Trophoblast cell (in vitro differentiated cells and primary cell): Measurements from ENCODE around the gene CDH6.

ENCODE experiments used
- DNase-seq, 2 donors: peaks; one replicate each; pipeline ENCODE4 v3.0.0-alpha.2; 2016
- H2AFZ ChIP-seq: 2 replicates; pipeline ENCODE4 v1.6.1; 2013; ENCODE audit warnings: low read length, moderate library complexity, mild to moderate bottlenecking; ENCODE audit not compliant: insufficient read depth, poor library complexity
- H2AK5ac ChIP-seq: 2 replicates; pipeline ENCODE4 v1.6.1; 2013; ENCODE audit warnings: mild to moderate bottlenecking, low read length
- H2BK120ac ChIP-seq: 2 replicates; pipeline ENCODE4 v1.6.1; 2013; ENCODE audit warnings: low read length, mild to moderate bottlenecking, moderate library complexity; ENCODE audit not compliant: insufficient read depth, poor library complexity
- H2BK12ac ChIP-seq: 2 replicates; pipeline ENCODE4 v1.6.1; 2013; ENCODE audit warnings: mild to moderate bottlenecking, low read length, moderate library complexity
- H2BK5ac ChIP-seq: 2 replicates; pipeline ENCODE4 v1.6.1; 2013; ENCODE audit warnings: low read length, low read depth, moderate library complexity, mild to moderate bottlenecking; ENCODE audit not compliant: poor library complexity
- H3K14ac ChIP-seq: 2 replicates; pipeline ENCODE4 v1.6.1; 2013; ENCODE audit warnings: mild to moderate bottlenecking, low read length
- H3K18ac ChIP-seq: 2 replicates; pipeline ENCODE4 v1.6.1; 2013; ENCODE audit warnings: mild to moderate bottlenecking, low read length
- H3K23ac ChIP-seq: 2 replicates; pipeline ENCODE4 v1.6.1; 2013; ENCODE audit warnings: low read length
- H3K27ac ChIP-seq: 2 replicates; pipeline ENCODE4 v1.5.1; 2013; ENCODE audit warnings: low read depth, mild to moderate bottlenecking, inconsistent platforms, low read length, moderate library complexity
- H3K27me3 ChIP-seq: 2 replicates; pipeline ENCODE4 v1.6.1; 2013; ENCODE audit warnings: inconsistent platforms, mild to moderate bottlenecking, low read length, moderate library complexity; ENCODE audit not compliant: insufficient read depth
- H3K36me3 ChIP-seq, 2 experiments: 1 replicate in 1 of 2; 2 replicates in 1 of 2; pipeline ENCODE4 v1.6.1; 2013; ENCODE audit warnings: low read length in 2 of 2, mild to moderate bottlenecking in 2 of 2, moderate library complexity in 1 of 2; ENCODE audit not compliant: insufficient read depth in 2 of 2, control insufficient read depth in 1 of 2
- H3K4ac ChIP-seq: 2 replicates; pipeline ENCODE4 v1.6.1; 2013; ENCODE audit warnings: low read depth, mild to moderate bottlenecking, low read length, moderate library complexity
- H3K4me1 ChIP-seq, 2 experiments: 1 replicate in 1 of 2; 2 replicates in 1 of 2; pipeline ENCODE4 v1.6.1; 2013; ENCODE audit warnings: low read length in 2 of 2, mild to moderate bottlenecking in 2 of 2, moderate library complexity in 1 of 2; ENCODE audit not compliant: insufficient read depth in 2 of 2, control insufficient read depth in 1 of 2
- H3K4me2 ChIP-seq: 2 replicates; pipeline ENCODE4 v1.6.1; 2013; ENCODE audit warnings: inconsistent platforms, mild to moderate bottlenecking, low read length, moderate library complexity
- H3K4me3 ChIP-seq: 2 replicates; pipeline ENCODE4 v1.5.1; 2013; ENCODE audit warnings: mild to moderate bottlenecking, low read depth, low read length, inconsistent platforms
- H3K79me1 ChIP-seq: one replicate; pipeline ENCODE4 v1.6.1; 2013; ENCODE audit warnings: low read length
- H3K79me2 ChIP-seq: 2 replicates; pipeline ENCODE4 v1.6.1; 2013; ENCODE audit warnings: low read length, mild to moderate bottlenecking; ENCODE audit not compliant: control insufficient read depth, insufficient read depth, poor library complexity
- H3K9ac ChIP-seq: 2 replicates; pipeline ENCODE4 v1.6.1; 2013; ENCODE audit warnings: mild to moderate bottlenecking, low read length
- H3K9me3 ChIP-seq: 2 replicates; pipeline ENCODE4 v1.6.1; 2013; ENCODE audit warnings: low read depth, mild to moderate bottlenecking, control low read depth, inconsistent platforms, low read length; ENCODE audit not compliant: insufficient read depth
- H4K12ac ChIP-seq: 2 replicates; pipeline ENCODE4 v1.6.1; 2013; ENCODE audit warnings: low read depth, mild to moderate bottlenecking, low read length, moderate library complexity
- H4K8ac ChIP-seq: 2 replicates; pipeline ENCODE4 v1.6.1; 2013; ENCODE audit warnings: low read depth, mild to moderate bottlenecking, low read length, moderate library complexity
- H4K91ac ChIP-seq: one replicate; pipeline ENCODE4 v1.6.1; 2013; ENCODE audit warnings: low read depth, mild to moderate bottlenecking, low read length, moderate library complexity
- WGBS: extraction: QIAGEN DNeasy Blood & Tissue Kit; methylation state at CpG from one replicate; pipeline ENCODE4 v1.1.7; 2013; ENCODE audit warnings: missing lambda C conversion rate; ENCODE audit not compliant: insufficient read length, insufficient coverage; ENCODE audit errors: extremely low coverage; 5-methylcytosine and 5-hydroxymethylcytosine counted together

The CDH6 gene

DNA sequence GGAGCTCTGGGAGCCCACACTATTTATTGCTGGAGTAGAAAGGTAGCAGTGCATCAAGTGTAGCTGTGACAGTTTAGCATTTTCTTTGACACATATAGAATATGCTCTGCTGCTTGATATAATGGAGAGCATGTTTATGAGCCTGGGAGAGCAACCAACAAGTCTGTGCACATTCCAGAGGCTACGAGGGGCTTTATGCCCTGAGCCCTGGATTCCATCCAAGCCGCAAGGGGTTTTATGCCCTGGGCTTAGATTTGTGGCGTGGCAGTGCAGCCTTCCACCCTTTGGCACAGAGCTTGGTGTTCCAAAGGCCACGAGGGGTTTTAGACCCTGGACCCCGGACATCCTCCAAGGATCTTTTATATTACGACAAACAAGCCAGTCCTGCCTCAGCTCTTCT, 14.6 kb downstream of the CDH6 start:
- H3K4ac ChIP-seq: no peak overlapping the region
- H4K91ac ChIP-seq: no peak overlapping the region
- H3K4me1 ChIP-seq: no peaks in the 10 kb centered on the region
- no peaks in the 10 kb centered on the region for H3K27me3 ChIP-seq
- no peak overlapping the region for H2BK12ac ChIP-seq
- no peaks in the 10 kb centered on the region for H3K36me3 ChIP-seq
- no peak overlapping the region for H3K18ac ChIP-seq
- no peak overlapping the region for H3K14ac ChIP-seq
- no peak overlapping the region for H4K12ac ChIP-seq
- no peak for DNase-seq
- H3K23ac ChIP-seq: no peak overlapping the region
- H3K4me2 ChIP-seq: no peak overlapping the region
- H3K9me3 ChIP-seq: no peaks in the 10 kb centered on the region
- no peak overlapping the region for H2BK5ac ChIP-seq
- no peak overlapping the region for H3K27ac ChIP-seq
- H2AK5ac ChIP-seq: no peak overlapping the region
- no peaks in the 10 kb centered on the region for H3K79me1 ChIP-seq
- no peak overlapping the region for H3K9ac ChIP-seq
- WGBS: no CpG with 5 or more reads among the region's 6 CpGs
- H3K79me2 ChIP-seq: no peaks in the 10 kb centered on the region
- H2BK120ac ChIP-seq: no peak overlapping the region
- H4K8ac ChIP-seq: no peak overlapping the region
- no peak overlapping the region for H3K4me3 ChIP-seq
- no peak overlapping the region for H2AFZ ChIP-seq

DNA sequence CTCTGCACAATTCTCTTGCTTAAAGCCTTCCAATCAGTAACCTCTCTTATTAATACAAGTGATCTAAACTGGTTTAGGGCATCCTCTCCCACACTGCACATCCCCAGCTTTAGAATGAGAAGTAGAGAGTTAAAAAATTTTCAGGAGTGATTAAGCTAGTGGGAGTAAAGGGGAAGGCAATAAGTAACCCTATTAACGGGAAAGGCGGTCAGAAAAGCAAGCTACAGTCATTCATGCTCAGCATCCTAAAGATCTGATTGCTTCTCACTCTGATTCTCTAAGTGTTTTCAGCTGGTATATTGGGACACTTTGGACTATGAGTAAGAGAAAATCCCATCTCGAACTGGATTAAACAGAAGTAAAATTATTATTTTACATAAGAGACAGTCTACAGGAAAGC, 15.8 kb downstream of the CDH6 start:
- no peak overlapping the region for H4K8ac ChIP-seq
- no peak overlapping the region for H2AFZ ChIP-seq
- no peak overlapping the region for H3K4ac ChIP-seq
- H2AK5ac ChIP-seq: no peak overlapping the region
- H3K9ac ChIP-seq: no peak overlapping the region
- H3K23ac ChIP-seq: no peak overlapping the region
- H3K36me3 ChIP-seq: no peaks in the 10 kb centered on the region
- no peaks in the 10 kb centered on the region for H3K4me1 ChIP-seq
- H4K91ac ChIP-seq: no peak overlapping the region
- H3K79me1 ChIP-seq: no peaks in the 10 kb centered on the region
- no peak overlapping the region for H3K14ac ChIP-seq
- no CpG with 5 or more reads among the region's 3 CpGs for WGBS
- H2BK12ac ChIP-seq: no peak overlapping the region
- H3K79me2 ChIP-seq: no peaks in the 10 kb centered on the region
- H3K27ac ChIP-seq: no peak overlapping the region
- no peak overlapping the region for H4K12ac ChIP-seq
- no peak overlapping the region for H3K18ac ChIP-seq
- no peak overlapping the region for H2BK120ac ChIP-seq
- DNase-seq: no peak
- no peaks in the 10 kb centered on the region for H3K9me3 ChIP-seq
- no peak overlapping the region for H2BK5ac ChIP-seq
- H3K4me2 ChIP-seq: no peak overlapping the region
- no peaks in the 10 kb centered on the region for H3K27me3 ChIP-seq
- no peak overlapping the region for H3K4me3 ChIP-seq

DNA sequence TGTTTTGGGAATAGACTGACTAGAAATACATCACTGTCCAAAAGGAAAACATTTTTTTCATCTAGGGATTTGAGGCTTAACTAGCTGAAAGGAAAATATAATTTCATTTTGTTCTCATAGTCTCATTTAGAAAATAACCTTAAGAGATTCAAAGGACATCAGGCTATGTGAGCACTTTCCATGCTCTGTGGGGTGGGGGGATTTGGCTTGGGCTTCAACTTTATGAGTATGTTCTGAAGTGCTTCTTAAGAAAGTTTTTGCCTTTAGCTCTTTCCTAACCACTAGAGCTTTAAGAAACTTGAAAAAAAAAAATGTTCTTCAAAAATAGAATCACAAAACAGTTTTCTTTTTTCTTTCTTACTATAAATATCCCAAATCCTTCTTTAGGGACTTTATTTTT, 17.6 kb downstream of the CDH6 start:
- no peak overlapping the region for H2AFZ ChIP-seq
- H3K4me2 ChIP-seq: no peak overlapping the region
- no peak overlapping the region for H4K12ac ChIP-seq
- H3K14ac ChIP-seq: no peak overlapping the region
- no peaks in the 10 kb centered on the region for H3K36me3 ChIP-seq
- no peak overlapping the region for H3K18ac ChIP-seq
- H3K79me1 ChIP-seq: no peaks in the 10 kb centered on the region
- H3K23ac ChIP-seq: no peak overlapping the region
- H3K9me3 ChIP-seq: no peaks in the 10 kb centered on the region
- no peak for DNase-seq
- no peak overlapping the region for H4K91ac ChIP-seq
- no peak overlapping the region for H3K4me3 ChIP-seq
- H3K4me1 ChIP-seq: no peaks in the 10 kb centered on the region
- H2AK5ac ChIP-seq: no peak overlapping the region
- H3K79me2 ChIP-seq: no peaks in the 10 kb centered on the region
- H3K27ac ChIP-seq: no peak overlapping the region
- no peak overlapping the region for H2BK120ac ChIP-seq
- no peaks in the 10 kb centered on the region for H3K27me3 ChIP-seq
- no peak overlapping the region for H2BK5ac ChIP-seq
- H3K9ac ChIP-seq: no peak overlapping the region
- H4K8ac ChIP-seq: no peak overlapping the region
- H3K4ac ChIP-seq: no peak overlapping the region
- H2BK12ac ChIP-seq: no peak overlapping the region

DNA sequence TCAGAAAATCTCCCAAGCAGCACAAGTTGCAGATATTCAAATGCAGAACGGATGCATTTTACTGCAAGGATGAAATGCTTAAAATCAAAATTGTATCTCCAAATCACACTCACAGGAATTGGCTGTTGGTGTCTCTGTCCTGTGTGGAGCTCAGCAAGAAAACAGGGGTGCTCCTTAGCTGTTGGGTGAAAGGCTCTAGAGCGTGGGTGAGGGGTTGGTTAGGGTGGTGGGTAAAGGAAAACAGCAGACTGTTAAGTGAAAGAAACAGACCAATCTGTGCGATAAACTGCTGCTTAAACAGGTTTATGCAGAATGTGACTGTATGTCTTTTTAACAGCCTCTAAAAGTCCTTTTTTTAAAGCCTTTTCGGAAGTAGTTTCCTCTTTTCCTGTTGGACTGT, 19.8 kb downstream of the CDH6 start:
- H2BK5ac ChIP-seq: no peak overlapping the region
- no CpG with 5 or more reads among the region's 4 CpGs for WGBS
- no peak overlapping the region for H3K14ac ChIP-seq
- H4K8ac ChIP-seq: no peak overlapping the region
- no peaks in the 10 kb centered on the region for H3K79me1 ChIP-seq
- H3K18ac ChIP-seq: no peak overlapping the region
- H3K79me2 ChIP-seq: no peaks in the 10 kb centered on the region
- no peak overlapping the region for H2AFZ ChIP-seq
- H3K4me3 ChIP-seq: no peak overlapping the region
- no peak overlapping the region for H2BK12ac ChIP-seq
- no peaks in the 10 kb centered on the region for H3K36me3 ChIP-seq
- H3K4me1 ChIP-seq: no peaks in the 10 kb centered on the region
- H3K27ac ChIP-seq: no peak overlapping the region
- no peak overlapping the region for H3K4me2 ChIP-seq
- H4K12ac ChIP-seq: no peak overlapping the region
- H3K23ac ChIP-seq: no peak overlapping the region
- no peak overlapping the region for H2AK5ac ChIP-seq
- H3K9me3 ChIP-seq: no peaks in the 10 kb centered on the region
- H3K4ac ChIP-seq: no peak overlapping the region
- H4K91ac ChIP-seq: no peak overlapping the region
- H3K27me3 ChIP-seq: no peaks in the 10 kb centered on the region
- no peak overlapping the region for H2BK120ac ChIP-seq
- no peak overlapping the region for H3K9ac ChIP-seq
- no peak for DNase-seq

- Histone ChIP-seq H2AK5ac (no peak overlapping the region), H2BK120ac (no peak overlapping the region), H2BK5ac (no peak overlapping the region), H3K4me3 (no peak overlapping the region), H3K4ac (no peak overlapping the region), H3K36me3 (no peaks in the 10 kb centered on the region), H2AFZ (no peak overlapping the region), H3K4me2 (no peak overlapping the region), H3K9me3 (no peaks in the 10 kb centered on the region), H3K27ac (no peak overlapping the region), H3K18ac (no peak overlapping the region), H3K4me1 (no peaks in the 10 kb centered on the region), H3K27me3 (no peaks in the 10 kb centered on the region), H3K79me2 (no peaks in the 10 kb centered on the region), H2BK12ac (no peak overlapping the region), H3K14ac (no peak overlapping the region), H4K12ac (no peak overlapping the region), H4K91ac (no peak overlapping the region), H4K8ac (no peak overlapping the region), H3K9ac (no peak overlapping the region), H3K23ac (no peak overlapping the region), H3K79me1 (no peaks in the 10 kb centered on the region)
- DNase-seq: no peak
- no CpG with 5 or more reads among the region's 6 CpGs for WGBS
Measured at GRCh38 chr5:31213705-31214121, 20.2 kb downstream of the CDH6 start.
